Mammary epithelial cell (primary cell): ENCODE measurements around the gene TXNRD3.

ENCODE experiments used
- EZH2 ChIP-seq: IDR thresholded peaks from 2 replicates; pipeline ENCODE4 v1.6.1; 2012; ENCODE audit warnings: low read length, inconsistent platforms, borderline replicate concordance
- TF ChIP-seq, protein P1 (sequence below), 2 donors: IDR thresholded peaks in 1 of 2; conservative IDR thresholded peaks in 1 of 2; 2 replicates each; pipeline ENCODE4 v1.5.1; 2011 to 2012; ENCODE audit warnings: inconsistent platforms in 2 of 2, low read length in 2 of 2, mild to moderate bottlenecking in 2 of 2, control low read depth in 1 of 2, low read depth in 1 of 2; ENCODE audit not compliant: insufficient read depth in 1 of 2; ENCODE audit errors: extremely low read depth in 1 of 2

GRCh38 chr3:126677862-126678503 is 23.1 kb upstream of the TXNRD3 start:
- TF ChIP-seq, protein P1, sequence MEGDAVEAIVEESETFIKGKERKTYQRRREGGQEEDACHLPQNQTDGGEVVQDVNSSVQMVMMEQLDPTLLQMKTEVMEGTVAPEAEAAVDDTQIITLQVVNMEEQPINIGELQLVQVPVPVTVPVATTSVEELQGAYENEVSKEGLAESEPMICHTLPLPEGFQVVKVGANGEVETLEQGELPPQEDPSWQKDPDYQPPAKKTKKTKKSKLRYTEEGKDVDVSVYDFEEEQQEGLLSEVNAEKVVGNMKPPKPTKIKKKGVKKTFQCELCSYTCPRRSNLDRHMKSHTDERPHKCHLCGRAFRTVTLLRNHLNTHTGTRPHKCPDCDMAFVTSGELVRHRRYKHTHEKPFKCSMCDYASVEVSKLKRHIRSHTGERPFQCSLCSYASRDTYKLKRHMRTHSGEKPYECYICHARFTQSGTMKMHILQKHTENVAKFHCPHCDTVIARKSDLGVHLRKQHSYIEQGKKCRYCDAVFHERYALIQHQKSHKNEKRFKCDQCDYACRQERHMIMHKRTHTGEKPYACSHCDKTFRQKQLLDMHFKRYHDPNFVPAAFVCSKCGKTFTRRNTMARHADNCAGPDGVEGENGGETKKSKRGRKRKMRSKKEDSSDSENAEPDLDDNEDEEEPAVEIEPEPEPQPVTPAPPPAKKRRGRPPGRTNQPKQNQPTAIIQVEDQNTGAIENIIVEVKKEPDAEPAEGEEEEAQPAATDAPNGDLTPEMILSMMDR (conservative IDR thresholded peaks at IDR 0.05 in 1 of 2, IDR thresholded peaks at IDR 0.05 in 1 of 2; ENCODE audit: extremely low read depth in 1 of 2, insufficient read depth in 1 of 2, low read depth in 1 of 2, low read length in 2 of 2), result no peak
- no peak for TF ChIP-seq EZH2
